Measurements from ENCODE around the gene NCAPG2.
"Not testable (repeated sequence)": the region's sequence is repeated elsewhere in the genome, so short reads cannot be mapped to it uniquely, and the experiment has no call there.

NCAPG2 gene

GRCh38 chr7:158722574-158723237 is 18.1 kb upstream of the NCAPG2 start:
- no peak overlapping the region for H3K27ac ChIP-seq (ENCODE audit: low read length)
- H3K9ac ChIP-seq (ENCODE audit: low read depth, low read length) = no peak overlapping the region
- H3K4me3 ChIP-seq (ENCODE audit: low read length) = no peak overlapping the region

DNA sequence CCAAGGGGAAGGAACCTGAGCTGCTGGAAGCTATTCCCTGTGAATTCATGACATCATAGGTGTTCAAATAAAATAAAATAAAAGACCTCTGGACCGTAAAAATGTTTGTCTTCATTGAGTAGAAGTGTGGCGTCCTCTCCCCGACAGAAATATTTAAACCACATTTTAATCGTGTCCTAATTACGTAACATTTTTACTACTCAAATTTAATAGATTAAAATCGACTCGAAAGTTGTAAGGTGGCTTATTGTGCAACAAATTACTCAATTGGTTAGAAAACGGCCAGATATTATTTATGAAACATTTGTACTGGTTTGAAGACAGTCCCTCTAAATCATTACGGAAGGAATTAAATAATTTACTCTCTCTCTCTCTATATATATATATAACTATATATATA is 15.5 kb upstream of the NCAPG2 start:
- H3K9me3 ChIP-seq (ENCODE audit: insufficient read depth, low read depth, low read length) = no peaks in the 10 kb centered on the region
- no peak overlapping the region for H3K9ac ChIP-seq (ENCODE audit: low read depth, low read length)
- no peaks in the 10 kb centered on the region for H3K4me1 ChIP-seq (ENCODE audit: insufficient read depth, low read length)
- H3K27ac ChIP-seq (ENCODE audit: low read length) = no peak overlapping the region
- H3K27me3 ChIP-seq (ENCODE audit: insufficient read depth, low read length) = peaks cover 16% of the 10 kb centered on the region
- no peak overlapping the region for H3K4me3 ChIP-seq (ENCODE audit: low read length)
- H3K36me3 ChIP-seq (ENCODE audit: insufficient read depth, low read depth, low read length) = no peaks in the 10 kb centered on the region

More at GRCh38 chr7:158722574-158723237, 18.1 kb upstream of the NCAPG2 start:
- H3K36me3 ChIP-seq (ENCODE audit: insufficient read depth, low read depth, low read length) = no peaks in the 10 kb centered on the region
- H3K9me3 ChIP-seq (ENCODE audit: insufficient read depth, low read depth, low read length) = no peaks in the 10 kb centered on the region
- H3K27me3 ChIP-seq (ENCODE audit: insufficient read depth, low read length) = peaks cover 3% of the 10 kb centered on the region
- H3K4me1 ChIP-seq (ENCODE audit: insufficient read depth, low read length) = no peaks in the 10 kb centered on the region

DNA sequence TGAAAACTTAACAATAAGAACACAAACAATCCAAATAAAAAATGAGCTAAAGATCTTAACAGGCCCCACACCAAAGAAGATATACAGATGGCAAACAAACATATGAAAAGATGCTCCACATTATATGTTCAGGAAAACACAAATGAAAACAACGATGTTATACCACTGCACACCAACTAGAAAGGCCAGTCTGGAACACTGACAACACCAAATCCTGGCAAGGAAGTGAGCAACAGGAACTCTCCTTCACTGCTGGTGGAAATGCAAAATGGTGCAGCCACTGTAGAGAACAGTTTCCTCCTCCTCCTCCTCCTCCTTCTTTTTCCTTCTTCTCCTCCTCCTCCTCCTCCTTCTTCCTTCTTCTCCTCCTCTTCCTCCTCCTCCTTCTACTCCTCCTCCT is 12.2 kb upstream of the NCAPG2 start:
- Histone ChIP-seq H3K36me3 (ENCODE audit: insufficient read depth, low read depth, low read length) (no peaks in the 10 kb centered on the region), H3K4me1 (ENCODE audit: insufficient read depth, low read length) (no peaks in the 10 kb centered on the region), H3K4me3 (ENCODE audit: low read length) (no peak overlapping the region), H3K27me3 (ENCODE audit: insufficient read depth, low read length) (peaks cover 16% of the 10 kb centered on the region), H3K9ac (ENCODE audit: low read depth, low read length) (no peak overlapping the region), H3K27ac (ENCODE audit: low read length) (no peak overlapping the region), H3K9me3 (ENCODE audit: insufficient read depth, low read depth, low read length) (no peaks in the 10 kb centered on the region)

DNA sequence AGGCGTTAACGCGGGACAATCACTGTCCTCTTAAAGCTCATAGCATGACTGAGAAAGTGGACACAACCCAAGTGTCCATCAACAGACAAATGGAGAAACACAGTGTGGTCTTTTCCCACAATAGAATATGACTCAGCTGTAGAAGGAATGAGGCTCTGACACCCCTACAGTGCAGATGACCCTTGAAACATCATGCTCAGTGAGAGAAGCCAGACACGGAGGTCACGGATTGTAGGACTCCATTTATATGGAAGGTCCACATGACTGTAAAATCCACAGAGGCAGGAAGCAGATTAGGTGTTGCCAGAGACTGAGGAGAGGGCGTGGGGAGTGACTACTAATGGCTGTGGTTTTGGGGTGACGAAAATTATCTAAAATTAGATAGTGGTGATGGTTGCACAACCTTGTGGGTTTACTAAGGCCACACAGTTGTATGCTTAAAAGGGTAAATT is 6.1 kb upstream of the NCAPG2 start:
- Histone ChIP-seq H3K4me1 (ENCODE audit: insufficient read depth, low read length) (peaks cover 3% of the 10 kb centered on the region; the same call in 1 of the 2 replicates), H3K9me3 (ENCODE audit: insufficient read depth, low read depth, low read length) (peaks cover 9% of the 10 kb centered on the region; the same call in 1 of the 2 replicates), H3K27me3 (ENCODE audit: insufficient read depth, low read length) (no peaks in the 10 kb centered on the region), H3K36me3 (ENCODE audit: insufficient read depth, low read depth, low read length) (no peaks in the 10 kb centered on the region), H3K9ac (ENCODE audit: low read depth, low read length) (no peak overlapping the region), H3K4me3 (ENCODE audit: low read length) (no peak overlapping the region), H3K27ac (ENCODE audit: low read length) (no peak overlapping the region)

DNA sequence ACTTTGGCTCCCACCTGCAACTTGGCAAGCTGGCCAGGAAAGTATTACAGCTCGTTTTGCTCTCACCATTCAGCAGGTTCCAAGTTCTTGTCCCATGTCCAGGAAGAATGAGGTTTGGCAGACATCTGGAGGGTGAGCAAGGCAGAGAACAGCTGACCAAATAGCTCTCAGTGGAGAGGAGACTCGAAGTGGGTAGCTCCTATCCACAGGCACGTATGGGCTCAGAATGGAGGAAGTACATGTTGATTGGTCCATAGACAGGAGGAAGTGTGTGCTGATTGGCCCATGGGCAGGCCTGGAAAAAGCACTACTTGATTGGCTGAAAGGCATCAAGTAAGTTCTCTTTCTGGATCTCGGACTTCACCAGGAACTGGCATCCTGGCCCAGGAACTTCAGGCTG is 3.0 kb upstream of the NCAPG2 start:
- Histone ChIP-seq H3K27ac (ENCODE audit: low read length) (no peak overlapping the region), H3K9me3 (ENCODE audit: insufficient read depth, low read depth, low read length) (peaks cover 9% of the 10 kb centered on the region; the same call in 1 of the 2 replicates)

DNA sequence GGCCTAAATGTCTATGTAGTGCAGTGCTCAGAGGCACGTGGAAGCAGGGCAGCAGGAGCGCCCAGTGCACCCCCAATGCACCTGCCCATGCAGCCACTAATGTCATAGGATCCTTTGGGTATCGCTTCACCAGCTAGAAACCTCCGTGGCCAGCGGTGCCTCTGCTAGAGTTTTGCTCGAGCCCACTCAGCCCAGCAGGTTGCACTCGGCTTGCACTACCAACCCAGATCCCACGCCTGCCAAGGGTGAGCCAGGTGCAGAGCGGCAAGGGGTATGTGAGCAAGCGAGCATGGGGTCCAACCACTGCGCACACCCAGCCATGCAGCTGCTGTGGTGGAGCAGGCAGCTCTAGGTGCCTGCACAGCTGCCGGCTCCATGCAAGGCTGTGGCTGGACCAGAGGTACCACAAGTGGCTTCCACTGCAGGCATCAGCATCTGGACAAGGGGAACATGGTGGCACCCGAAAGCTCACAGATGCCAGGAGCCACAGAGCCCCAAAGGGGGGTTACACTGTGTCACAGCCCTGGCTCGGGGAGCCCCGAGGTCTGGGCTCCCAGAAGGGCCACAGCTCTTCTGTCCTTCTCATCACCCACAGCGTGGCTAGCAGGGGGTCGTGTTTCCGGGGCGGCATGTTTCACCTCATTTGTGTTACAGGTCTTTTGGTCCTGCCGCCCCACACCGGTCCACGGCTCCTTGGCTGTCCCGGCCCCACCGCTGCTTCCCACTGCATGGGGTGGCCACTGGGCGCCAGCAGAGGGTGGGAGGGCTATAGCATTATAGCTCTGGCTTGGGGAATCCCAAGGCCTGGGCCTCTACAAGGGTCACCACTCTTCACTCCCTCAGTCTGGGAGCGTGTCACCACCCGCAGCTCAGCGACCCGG is 2.3 kb upstream of the NCAPG2 start:
- Histone ChIP-seq H3K27ac (ENCODE audit: low read length) (no peak overlapping the region), H3K4me3 (ENCODE audit: low read length) (no peak overlapping the region), H3K9me3 (ENCODE audit: insufficient read depth, low read depth, low read length) (peaks cover 9% of the 10 kb centered on the region; the same call in 1 of the 2 replicates), H3K36me3 (ENCODE audit: insufficient read depth, low read depth, low read length) (no peaks in the 10 kb centered on the region; the same call in 1 of the 2 replicates), H3K9ac (ENCODE audit: low read depth, low read length) (no peak overlapping the region), H3K27me3 (ENCODE audit: insufficient read depth, low read length) (no peaks in the 10 kb centered on the region), H3K4me1 (ENCODE audit: insufficient read depth, low read length) (peaks cover 19% of the 10 kb centered on the region; the same call in 1 of the 2 replicates)

More for the DNA sequence above, 3.0 kb upstream of the NCAPG2 start:
- H3K4me1 ChIP-seq (ENCODE audit: insufficient read depth, low read length) = peaks cover 17% of the 10 kb centered on the region; the same call in 1 of the 2 replicates
- H3K27me3 ChIP-seq (ENCODE audit: insufficient read depth, low read length) = no peaks in the 10 kb centered on the region
- H3K9ac ChIP-seq (ENCODE audit: low read depth, low read length) = no peak overlapping the region
- H3K4me3 ChIP-seq (ENCODE audit: low read length) = no peak overlapping the region
- H3K36me3 ChIP-seq (ENCODE audit: insufficient read depth, low read depth, low read length) = no peaks in the 10 kb centered on the region; the same call in 1 of the 2 replicates

DNA sequence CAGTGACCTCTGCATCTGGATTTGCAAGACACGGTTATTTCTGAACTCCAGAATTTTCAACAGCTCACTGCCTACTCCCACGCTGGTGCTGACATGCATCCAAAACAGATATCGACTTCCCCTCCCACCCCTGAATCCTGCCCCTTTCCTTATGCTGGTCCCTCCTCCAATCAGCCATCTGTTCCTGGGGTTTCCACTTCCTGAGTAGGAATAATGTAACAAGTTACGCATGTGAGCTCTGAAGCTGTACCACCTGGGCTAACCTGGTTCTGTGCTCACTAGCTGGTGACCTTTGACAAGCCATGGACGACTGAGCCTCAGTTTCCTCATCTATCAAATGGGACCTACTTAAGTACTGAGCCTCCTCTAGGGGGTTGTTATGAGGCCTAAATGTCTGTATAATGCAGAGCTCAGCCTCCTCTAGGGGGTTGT is 1.7 kb upstream of the NCAPG2 start:
- H3K27ac ChIP-seq (ENCODE audit: low read length) = no peak overlapping the region
- no peak overlapping the region for H3K4me3 ChIP-seq (ENCODE audit: low read length)
- no peaks in the 10 kb centered on the region for H3K27me3 ChIP-seq (ENCODE audit: insufficient read depth, low read length)

DNA sequence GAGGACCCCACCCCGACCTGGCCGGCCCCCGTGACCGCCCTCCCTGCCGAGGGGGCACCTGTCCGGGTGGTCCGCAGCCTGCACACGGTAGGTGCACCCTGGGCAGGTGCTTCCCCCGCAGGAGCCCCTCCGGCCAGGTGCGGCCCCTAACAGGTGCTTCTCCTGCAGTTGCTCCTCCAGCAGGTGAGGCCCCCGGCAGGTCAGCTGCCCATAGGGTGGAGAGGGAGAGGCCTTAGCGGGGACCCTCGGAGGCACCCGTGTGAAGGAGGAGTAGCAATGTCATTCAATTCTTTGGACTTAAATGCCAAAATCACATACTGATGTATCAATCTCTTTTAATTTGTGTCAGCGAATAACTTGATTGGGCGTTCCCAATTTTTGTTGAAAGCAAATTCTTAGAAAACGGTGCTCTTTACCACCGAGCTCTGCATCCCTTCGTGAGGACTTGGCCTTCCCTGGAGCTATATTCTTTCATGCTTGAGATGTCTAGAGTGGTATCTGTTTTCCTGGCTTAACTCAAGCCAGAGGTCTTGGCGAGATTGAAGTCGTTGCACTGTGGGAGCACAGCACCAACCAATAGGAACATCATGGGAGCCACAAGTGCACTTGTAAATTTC is 738 bp upstream of the NCAPG2 start:
- peaks cover 9% of the 10 kb centered on the region; the same call in 1 of the 2 replicates for H3K9me3 ChIP-seq (ENCODE audit: insufficient read depth, low read depth, low read length)
- H3K36me3 ChIP-seq (ENCODE audit: insufficient read depth, low read depth, low read length) = peaks cover 16% of the 10 kb centered on the region
- peaks cover 31% of the 10 kb centered on the region; the same call in 1 of the 2 replicates for H3K4me1 ChIP-seq (ENCODE audit: insufficient read depth, low read length)
- no peak overlapping the region for H3K27ac ChIP-seq (ENCODE audit: low read length)
- H3K27me3 ChIP-seq (ENCODE audit: insufficient read depth, low read length) = no peaks in the 10 kb centered on the region
- H3K9ac ChIP-seq (ENCODE audit: low read depth, low read length) = peak overlapping the region; percentile 66; the same call in 1 of the 2 replicates
- H3K4me3 ChIP-seq (ENCODE audit: low read length) = peak overlapping the region; percentile 89

More for the DNA sequence above, 1.7 kb upstream of the NCAPG2 start:
- Histone ChIP-seq H3K4me1 (ENCODE audit: insufficient read depth, low read length) (peaks cover 25% of the 10 kb centered on the region; the same call in 1 of the 2 replicates), H3K9me3 (ENCODE audit: insufficient read depth, low read depth, low read length) (peaks cover 9% of the 10 kb centered on the region; the same call in 1 of the 2 replicates), H3K36me3 (ENCODE audit: insufficient read depth, low read depth, low read length) (peaks cover 6% of the 10 kb centered on the region; the same call in 1 of the 2 replicates), H3K9ac (ENCODE audit: low read depth, low read length) (no peak overlapping the region)

DNA sequence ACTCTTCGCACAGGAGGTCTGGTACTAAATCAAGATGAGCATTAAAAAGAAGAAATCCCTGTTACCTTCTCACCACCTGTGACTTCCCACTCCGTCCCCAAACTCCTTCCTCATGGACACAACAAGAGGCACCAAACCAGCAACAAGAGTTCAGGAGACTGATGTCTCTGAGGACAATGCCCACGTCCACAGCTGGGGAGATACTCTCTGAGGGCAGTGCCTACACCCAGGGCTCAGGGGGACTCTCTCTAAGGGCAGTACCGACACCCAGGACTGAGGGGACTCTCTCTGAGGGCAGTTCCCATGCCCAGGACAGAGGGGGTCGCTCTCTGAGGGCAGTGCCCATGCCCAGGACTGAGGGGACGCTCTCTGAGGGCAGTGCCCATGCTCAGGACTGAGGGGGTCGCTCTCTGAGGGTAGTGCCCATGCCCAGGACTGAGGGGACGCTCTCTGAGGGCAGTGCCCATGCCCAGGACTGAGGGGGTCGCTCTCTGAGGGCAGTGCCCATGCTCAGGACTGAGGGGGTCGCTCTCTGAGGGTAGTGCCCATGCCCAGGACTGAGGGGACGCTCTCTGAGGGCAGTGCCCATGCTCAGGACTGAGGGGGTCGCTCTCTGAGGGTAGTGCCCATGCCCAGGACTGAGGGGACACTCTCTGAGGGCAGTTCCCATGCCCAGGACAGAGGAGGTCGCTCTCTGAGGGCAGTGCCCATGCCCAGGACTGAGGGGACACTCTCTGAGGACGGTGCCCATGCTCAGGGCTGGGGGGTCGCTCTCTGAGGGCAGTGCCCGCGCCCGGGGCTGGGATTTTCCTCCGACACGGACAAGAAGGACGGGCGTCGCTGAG is 703 bp downstream of the NCAPG2 start:
- peaks cover 30% of the 10 kb centered on the region for H3K36me3 ChIP-seq (ENCODE audit: insufficient read depth, low read depth, low read length)
- H3K4me3 ChIP-seq (ENCODE audit: low read length) = peak overlapping the region; percentile 89
- not testable (repeated sequence) for H3K9me3 ChIP-seq (ENCODE audit: insufficient read depth, low read depth, low read length); H3K27me3 ChIP-seq (ENCODE audit: insufficient read depth, low read length)
- peak overlapping the region; percentile 96 for H3K9ac ChIP-seq (ENCODE audit: low read depth, low read length)
- H3K27ac ChIP-seq (ENCODE audit: low read length) = peak overlapping the region; percentile 83
- H3K4me1 ChIP-seq (ENCODE audit: insufficient read depth, low read length) = peaks cover 31% of the 10 kb centered on the region; the same call in 1 of the 2 replicates

GRCh38 chr7:158702944-158703343 is 1.7 kb downstream of the NCAPG2 start:
- Histone ChIP-seq H3K4me3 (ENCODE audit: low read length) (peak overlapping the region; percentile 89), H3K27ac (ENCODE audit: low read length) (peak overlapping the region; percentile 76), H3K27me3 (ENCODE audit: insufficient read depth, low read length) (no peaks in the 10 kb centered on the region), H3K4me1 (ENCODE audit: insufficient read depth, low read length) (peaks cover 31% of the 10 kb centered on the region; the same call in 1 of the 2 replicates), H3K36me3 (ENCODE audit: insufficient read depth, low read depth, low read length) (peaks cover 38% of the 10 kb centered on the region), H3K9me3 (ENCODE audit: insufficient read depth, low read depth, low read length) (peaks cover 7% of the 10 kb centered on the region; the same call in 1 of the 2 replicates), H3K9ac (ENCODE audit: low read depth, low read length) (peak overlapping the region; percentile 96; the same call in 1 of the 2 replicates)

Measured in iPS-20b (cell line).